ENCODE measurements around the gene FTCD. TPM values are rescaled to one million over a fixed set of nuclear protein-coding genes. Genes with fewer than 3 reads are reported as not detected.

The FTCD gene
- total RNA-seq, 1 donor from 2014 or later = 1.8 TPM

DNA sequence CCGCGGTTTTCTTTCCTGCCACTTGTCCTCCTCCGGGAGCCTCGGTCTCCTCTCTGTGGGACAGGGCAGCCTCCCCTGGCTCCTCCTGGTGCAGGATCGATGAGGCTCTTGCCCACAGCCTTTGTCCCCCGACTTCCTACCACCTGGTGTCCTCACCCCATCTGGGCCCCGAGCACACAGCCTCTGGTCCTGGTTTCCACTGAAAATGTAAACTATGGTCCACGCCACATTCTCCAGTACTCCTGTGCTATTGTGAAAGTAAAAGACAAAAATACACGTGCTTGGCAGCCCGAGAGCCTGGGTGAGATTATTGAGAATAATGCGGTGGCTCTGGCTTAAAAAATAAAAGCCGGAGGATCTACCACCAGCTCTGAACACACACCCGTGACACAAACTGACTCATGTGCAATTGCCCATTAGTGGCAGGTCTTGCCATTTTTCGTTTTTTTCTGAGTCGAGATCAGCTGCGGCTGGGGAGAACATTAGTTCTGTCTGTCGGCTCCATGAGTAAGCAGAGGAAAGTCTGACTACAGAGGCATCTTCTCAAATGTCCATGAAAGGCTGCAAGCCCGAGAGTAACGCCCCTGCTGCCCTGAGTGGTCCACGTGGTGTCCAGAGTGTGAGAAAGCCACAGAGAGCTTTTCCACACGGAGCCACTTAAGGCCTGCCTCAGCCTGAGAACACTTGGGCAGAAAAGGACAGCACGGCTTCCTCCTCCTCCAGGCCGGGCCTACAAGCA, 63.2 kb downstream of the FTCD start:
- Mint-ChIP-seq H3K4me3 (no peak overlapping the region), H3K4me1 (peaks cover 4% of the 10 kb centered on the region), H3K9me3 (peaks cover 21% of the 10 kb centered on the region), H3K27me3 (ENCODE audit: low read depth) (peaks cover 8% of the 10 kb centered on the region), H3K36me3 (ENCODE audit: low read depth) (peaks cover 5% of the 10 kb centered on the region), H3K27ac (ENCODE audit: unreplicated experiment) (no peak overlapping the region)
- TF ChIP-seq, protein P1, sequence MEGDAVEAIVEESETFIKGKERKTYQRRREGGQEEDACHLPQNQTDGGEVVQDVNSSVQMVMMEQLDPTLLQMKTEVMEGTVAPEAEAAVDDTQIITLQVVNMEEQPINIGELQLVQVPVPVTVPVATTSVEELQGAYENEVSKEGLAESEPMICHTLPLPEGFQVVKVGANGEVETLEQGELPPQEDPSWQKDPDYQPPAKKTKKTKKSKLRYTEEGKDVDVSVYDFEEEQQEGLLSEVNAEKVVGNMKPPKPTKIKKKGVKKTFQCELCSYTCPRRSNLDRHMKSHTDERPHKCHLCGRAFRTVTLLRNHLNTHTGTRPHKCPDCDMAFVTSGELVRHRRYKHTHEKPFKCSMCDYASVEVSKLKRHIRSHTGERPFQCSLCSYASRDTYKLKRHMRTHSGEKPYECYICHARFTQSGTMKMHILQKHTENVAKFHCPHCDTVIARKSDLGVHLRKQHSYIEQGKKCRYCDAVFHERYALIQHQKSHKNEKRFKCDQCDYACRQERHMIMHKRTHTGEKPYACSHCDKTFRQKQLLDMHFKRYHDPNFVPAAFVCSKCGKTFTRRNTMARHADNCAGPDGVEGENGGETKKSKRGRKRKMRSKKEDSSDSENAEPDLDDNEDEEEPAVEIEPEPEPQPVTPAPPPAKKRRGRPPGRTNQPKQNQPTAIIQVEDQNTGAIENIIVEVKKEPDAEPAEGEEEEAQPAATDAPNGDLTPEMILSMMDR (conservative IDR thresholded peaks at IDR 0.05) = no peak
- DNase-seq (ENCODE audit: low read depth, low spot score) = no peak

DNA sequence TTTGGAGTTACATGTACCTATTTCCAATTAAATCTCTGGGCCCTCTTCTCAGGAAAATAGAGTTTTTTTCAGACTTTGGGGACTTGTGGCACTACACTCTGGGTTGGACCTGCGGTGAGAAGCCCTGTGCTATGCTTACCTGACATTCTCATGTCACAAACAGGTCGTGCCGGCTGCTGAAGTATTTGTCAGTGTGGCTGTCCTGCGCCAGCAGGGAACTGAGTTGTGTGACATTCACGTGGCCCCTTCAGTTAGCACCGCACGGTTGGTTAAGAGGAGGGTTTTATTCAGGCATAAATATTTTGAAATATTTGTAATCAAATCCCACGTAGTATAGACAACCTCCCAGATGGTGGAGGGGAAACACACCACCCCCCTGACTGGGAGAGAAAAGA, 63.8 kb downstream of the FTCD start:
- Mint-ChIP-seq H3K36me3 (ENCODE audit: low read depth) (peaks cover 9% of the 10 kb centered on the region), H3K9me3 (peaks cover 23% of the 10 kb centered on the region)

DNA sequence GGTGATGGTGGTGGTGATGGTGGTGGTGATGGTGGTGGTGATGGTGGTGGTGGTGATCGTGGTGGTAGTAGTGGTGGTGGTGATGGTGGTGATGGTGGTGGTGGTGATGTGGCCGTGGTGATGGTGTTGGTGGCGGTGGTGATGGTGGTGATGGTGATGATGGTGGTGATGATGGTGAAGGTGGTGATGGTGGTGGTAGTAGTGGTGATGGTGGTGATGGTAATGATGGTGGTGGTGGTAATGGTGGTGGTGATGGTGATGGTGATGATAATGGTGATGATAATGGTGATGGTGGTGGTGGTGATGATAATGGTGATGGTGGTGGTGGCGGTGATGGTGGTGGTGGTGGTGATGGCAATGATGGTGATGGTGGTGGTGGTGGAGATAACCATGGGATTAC, 64.3 kb downstream of the FTCD start:
- Mint-ChIP-seq H3K36me3 (ENCODE audit: low read depth) (peaks cover 9% of the 10 kb centered on the region), H3K27ac (ENCODE audit: unreplicated experiment) (no peak overlapping the region), H3K27me3 (ENCODE audit: low read depth) (peaks cover 5% of the 10 kb centered on the region), H3K4me1 (no peaks in the 10 kb centered on the region), H3K4me3 (no peak overlapping the region), H3K9me3 (peaks cover 23% of the 10 kb centered on the region)
- TF ChIP-seq, protein P1 (conservative IDR thresholded peaks at IDR 0.05) = no peak
- no peak for DNase-seq (ENCODE audit: low read depth, low spot score)

More for the DNA sequence above, 63.8 kb downstream of the FTCD start:
- TF ChIP-seq, protein P1 (conservative IDR thresholded peaks at IDR 0.05) = no peak
- H3K27ac Mint-ChIP-seq (ENCODE audit: unreplicated experiment) = no peak overlapping the region
- no peaks in the 10 kb centered on the region for H3K4me1 Mint-ChIP-seq
- H3K27me3 Mint-ChIP-seq (ENCODE audit: low read depth) = peaks cover 6% of the 10 kb centered on the region
- no peak overlapping the region for H3K4me3 Mint-ChIP-seq
- no peak for DNase-seq (ENCODE audit: low read depth, low spot score)

DNA sequence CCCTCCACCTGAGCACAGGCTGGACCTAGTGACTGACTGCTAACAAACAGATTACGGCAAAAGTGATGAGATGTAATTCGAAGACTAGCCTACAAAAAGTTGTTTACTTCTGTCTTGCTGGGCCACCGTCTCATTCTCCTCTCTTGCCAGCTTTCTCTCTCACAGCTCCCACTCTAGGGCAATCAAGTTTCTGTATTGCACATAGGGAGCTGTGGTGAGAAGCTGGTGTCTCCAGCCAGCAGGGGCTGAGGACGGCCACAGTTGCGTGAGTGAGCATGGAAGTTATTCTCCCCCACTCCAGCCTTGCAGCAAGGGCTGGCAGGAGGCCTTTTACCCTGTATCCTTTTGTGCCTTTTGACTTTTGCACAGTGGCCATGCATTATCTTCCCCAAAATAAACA, 66.1 kb downstream of the FTCD start:
- Mint-ChIP-seq H3K36me3 (ENCODE audit: low read depth) (peaks cover 9% of the 10 kb centered on the region), H3K4me1 (no peaks in the 10 kb centered on the region), H3K9me3 (peaks cover 23% of the 10 kb centered on the region), H3K4me3 (no peak overlapping the region), H3K27me3 (ENCODE audit: low read depth) (peaks cover 3% of the 10 kb centered on the region), H3K27ac (ENCODE audit: unreplicated experiment) (no peak overlapping the region)
- TF ChIP-seq, protein P1 (conservative IDR thresholded peaks at IDR 0.05) = no peak
- DNase-seq (ENCODE audit: low read depth, low spot score) = no peak

DNA sequence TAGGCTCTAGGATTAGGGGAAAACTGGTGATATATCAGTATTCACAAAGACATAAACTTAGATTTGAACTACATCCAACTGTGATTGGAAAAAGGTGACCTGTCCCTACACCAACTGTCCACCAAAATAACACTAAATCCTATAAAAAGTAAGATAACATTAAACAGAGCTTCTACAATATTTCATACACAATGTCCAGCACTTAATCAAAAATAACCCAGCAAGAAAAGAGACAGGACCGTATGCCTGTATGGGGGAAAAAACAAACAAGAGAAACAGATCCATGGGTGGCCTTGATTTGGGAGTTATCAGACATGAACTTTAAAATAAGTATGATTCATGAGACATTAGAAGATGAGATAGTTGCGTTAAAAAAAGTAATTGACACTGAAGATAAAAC, 67.2 kb downstream of the FTCD start:
- Mint-ChIP-seq H3K27ac (ENCODE audit: unreplicated experiment) (no peak overlapping the region), H3K36me3 (ENCODE audit: low read depth) (peaks cover 9% of the 10 kb centered on the region), H3K4me3 (no peak overlapping the region), H3K27me3 (ENCODE audit: low read depth) (peaks cover 3% of the 10 kb centered on the region), H3K9me3 (peaks cover 23% of the 10 kb centered on the region), H3K4me1 (no peaks in the 10 kb centered on the region)
- TF ChIP-seq, protein P1 (conservative IDR thresholded peaks at IDR 0.05) = no peak
- no peak for DNase-seq (ENCODE audit: low read depth, low spot score)
